ENCODE data around the gene IFI30.

- TF ChIP-seq POLR2A (IDR thresholded peaks at IDR 0.05; ENCODE audit: low read depth) (no peak), CTCF (IDR thresholded peaks at IDR 0.05) (no peak), POLR2AphosphoS5 (IDR thresholded peaks at IDR 0.05) (no peak)
These were observed 44.8 kb upstream of the IFI30 start for GRCh38 chr19:18128805-18129204.
